ENCODE data around the gene CAMSAP3.

- TF ChIP-seq CTCF (conservative IDR thresholded peaks at IDR 0.05) (no peak), ZFX (IDR thresholded peaks at IDR 0.05) (no peak)
Observed at GRCh38 chr19:7639863-7640348, 44.2 kb downstream of the CAMSAP3 start.

All from C4-2B (cell line).